ENCODE data around the gene MTHFR. TPM values are rescaled to one million over a fixed set of nuclear protein-coding genes. Genes with fewer than 3 reads are reported as not detected.

The MTHFR gene
- total and polyA plus RNA-seq, 2 donors from 2014 or later: 10.6 to 65.5 TPM

DNA sequence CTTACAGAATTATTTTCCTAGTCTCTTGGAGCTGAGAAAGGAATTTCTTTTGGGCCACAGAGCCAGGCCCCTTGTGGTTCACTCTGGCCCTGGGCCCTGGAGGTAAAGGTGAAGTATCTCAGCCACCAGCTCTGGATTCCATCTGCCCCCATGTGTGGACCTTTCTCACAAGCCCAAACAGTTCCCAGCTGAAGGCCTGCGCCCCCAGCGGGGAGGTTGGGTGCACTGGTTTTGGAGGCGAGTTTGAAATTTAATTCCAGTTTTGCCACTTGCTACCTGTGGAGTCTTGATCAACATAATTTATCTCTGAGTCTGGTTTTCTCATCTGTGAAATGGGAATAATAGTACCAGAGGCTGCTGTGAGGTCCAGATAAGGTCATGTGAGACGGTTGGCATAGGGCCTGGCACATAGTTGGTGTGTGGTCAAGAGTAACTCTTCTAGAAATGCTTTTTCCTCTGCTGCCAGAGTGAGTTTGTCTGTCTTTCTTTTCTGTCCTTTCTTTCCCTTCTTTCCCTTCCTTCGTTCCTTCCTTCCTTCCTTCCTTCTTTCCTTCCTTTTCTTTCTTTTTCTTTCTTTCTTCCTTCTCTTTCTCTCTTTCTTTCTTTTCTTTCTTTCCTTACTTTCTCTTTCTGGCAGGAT is 63.7 kb downstream of the MTHFR start:
- Histone ChIP-seq H3K36me3 (ENCODE audit: control insufficient read depth in 2 of 3, insufficient read depth in 3 of 3, low read length in 3 of 3) (peaks cover 0 to 6% (median 3%) of the 10 kb centered on the region in 3 donors), H3K27ac (ENCODE audit: low read depth in 2 of 2, low read length in 2 of 2) (peak overlapping the region in 1 of 2 donors; percentile 14), H3K9ac (ENCODE audit: low read length in 3 of 3) (no peak overlapping the region), H3K4me1 (ENCODE audit: control insufficient read depth in 2 of 3, insufficient read depth in 2 of 3, low read depth in 1 of 3, low read length in 3 of 3) (peaks cover 0 to 17% (median 7%) of the 10 kb centered on the region in 3 donors), H3K9me3 (ENCODE audit: control insufficient read depth in 2 of 3, insufficient read depth in 1 of 3, low read length in 3 of 3) (no peaks in the 10 kb centered on the region), H3K27me3 (ENCODE audit: control insufficient read depth, insufficient read depth, low read length) (no peaks in the 10 kb centered on the region), H3K4me3 (ENCODE audit: low read length in 3 of 3) (no peak overlapping the region)
- FAIRE-seq: no peak
- intact Hi-C loops (cut with DNase I): no loop called here
- DNase-seq: no peak
- TF ChIP-seq, protein P1, sequence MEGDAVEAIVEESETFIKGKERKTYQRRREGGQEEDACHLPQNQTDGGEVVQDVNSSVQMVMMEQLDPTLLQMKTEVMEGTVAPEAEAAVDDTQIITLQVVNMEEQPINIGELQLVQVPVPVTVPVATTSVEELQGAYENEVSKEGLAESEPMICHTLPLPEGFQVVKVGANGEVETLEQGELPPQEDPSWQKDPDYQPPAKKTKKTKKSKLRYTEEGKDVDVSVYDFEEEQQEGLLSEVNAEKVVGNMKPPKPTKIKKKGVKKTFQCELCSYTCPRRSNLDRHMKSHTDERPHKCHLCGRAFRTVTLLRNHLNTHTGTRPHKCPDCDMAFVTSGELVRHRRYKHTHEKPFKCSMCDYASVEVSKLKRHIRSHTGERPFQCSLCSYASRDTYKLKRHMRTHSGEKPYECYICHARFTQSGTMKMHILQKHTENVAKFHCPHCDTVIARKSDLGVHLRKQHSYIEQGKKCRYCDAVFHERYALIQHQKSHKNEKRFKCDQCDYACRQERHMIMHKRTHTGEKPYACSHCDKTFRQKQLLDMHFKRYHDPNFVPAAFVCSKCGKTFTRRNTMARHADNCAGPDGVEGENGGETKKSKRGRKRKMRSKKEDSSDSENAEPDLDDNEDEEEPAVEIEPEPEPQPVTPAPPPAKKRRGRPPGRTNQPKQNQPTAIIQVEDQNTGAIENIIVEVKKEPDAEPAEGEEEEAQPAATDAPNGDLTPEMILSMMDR (IDR thresholded peaks at IDR 0.05; ENCODE audit: borderline replicate concordance, extremely low read depth, insufficient read depth): no peak

DNA sequence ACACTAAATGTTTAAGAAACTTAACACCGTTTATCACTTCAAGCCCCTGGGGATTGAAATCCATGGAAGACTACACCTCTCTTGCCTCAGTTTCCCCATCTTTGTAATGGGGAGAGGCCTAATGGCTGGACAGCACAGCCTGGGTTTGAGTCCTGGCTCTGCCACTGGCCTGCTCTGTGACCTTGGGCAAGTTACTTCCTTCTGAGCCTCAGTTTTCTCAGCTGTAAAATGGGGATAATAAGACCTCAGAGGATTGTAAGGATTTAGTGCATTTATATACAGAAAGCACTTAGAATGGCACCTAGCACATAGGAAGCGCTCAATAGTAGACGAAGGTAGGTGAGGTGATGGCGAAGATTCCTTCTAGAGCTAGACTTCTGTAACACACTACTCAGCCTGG is 64.3 kb downstream of the MTHFR start:
- no peak for DNase-seq

DNA sequence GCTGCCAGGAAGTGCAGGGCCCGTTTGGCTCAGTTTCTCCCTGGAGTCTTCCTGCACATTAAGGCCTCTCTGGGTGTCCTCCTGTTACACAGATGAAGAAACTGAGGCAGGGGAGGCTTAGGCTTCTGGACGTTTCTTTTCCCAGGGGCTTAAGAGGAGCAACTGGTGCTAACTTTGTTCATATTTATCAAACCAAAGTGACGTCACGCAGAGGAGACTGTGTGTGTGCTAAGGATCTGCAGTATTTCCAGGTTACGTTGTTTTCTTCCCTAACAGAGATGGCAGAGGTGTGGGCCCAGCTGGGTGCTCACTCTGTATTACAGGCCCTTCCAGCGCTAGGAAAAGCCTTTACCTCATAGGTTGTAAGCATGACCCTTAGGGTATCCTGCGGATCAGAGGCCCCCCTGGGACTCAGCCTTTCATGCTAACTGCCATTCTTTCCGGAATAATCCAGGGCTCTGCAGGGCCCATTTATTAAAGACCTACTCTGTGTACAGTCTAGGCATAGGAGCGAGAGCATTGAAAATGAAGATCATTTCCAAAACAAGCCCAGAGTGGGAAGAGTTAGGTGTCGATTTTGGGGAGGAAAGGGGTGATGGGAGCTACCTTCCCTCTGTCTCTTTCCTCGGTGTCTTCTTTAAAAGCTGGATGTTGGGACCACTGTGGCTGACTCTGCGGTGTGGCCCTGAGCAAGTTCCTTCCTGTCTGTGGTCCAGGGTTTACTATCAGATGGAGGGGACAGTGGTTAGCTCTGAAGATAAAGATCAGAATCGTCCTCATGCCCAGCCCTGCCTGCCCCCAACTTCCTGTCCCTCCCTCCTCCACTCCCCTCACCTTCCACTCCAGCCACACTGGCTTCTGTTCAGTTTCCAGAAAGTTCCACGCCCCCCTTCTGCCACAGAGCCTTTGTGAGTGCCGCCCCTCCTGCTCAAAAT is 65.2 kb downstream of the MTHFR start:
- no peak overlapping the region for H3K9ac ChIP-seq (ENCODE audit: low read length in 3 of 3)
- intact Hi-C loops (cut with DNase I): no loop called here
- no peaks in the 10 kb centered on the region for H3K36me3 ChIP-seq (ENCODE audit: control insufficient read depth in 2 of 3, insufficient read depth in 3 of 3, low read length in 3 of 3)
- no peak overlapping the region for H3K27ac ChIP-seq (ENCODE audit: low read depth in 2 of 2, low read length in 2 of 2)
- TF ChIP-seq, protein P1 (IDR thresholded peaks at IDR 0.05; ENCODE audit: borderline replicate concordance, extremely low read depth, insufficient read depth): no peak
- no peak overlapping the region for H3K4me3 ChIP-seq (ENCODE audit: low read length in 3 of 3)
- peaks cover 0 to 21% (median 8%) of the 10 kb centered on the region in 3 donors for H3K4me1 ChIP-seq (ENCODE audit: control insufficient read depth in 2 of 3, insufficient read depth in 2 of 3, low read depth in 1 of 3, low read length in 3 of 3)
- H3K27me3 ChIP-seq (ENCODE audit: control insufficient read depth, insufficient read depth, low read length): no peaks in the 10 kb centered on the region
- no peak for DNase-seq
- no peak for FAIRE-seq
- H3K9me3 ChIP-seq (ENCODE audit: control insufficient read depth in 2 of 3, insufficient read depth in 1 of 3, low read length in 3 of 3): no peaks in the 10 kb centered on the region

More for the DNA sequence above, 64.3 kb downstream of the MTHFR start:
- H3K9me3 ChIP-seq (ENCODE audit: control insufficient read depth in 2 of 3, insufficient read depth in 1 of 3, low read length in 3 of 3): no peaks in the 10 kb centered on the region
- no peak for FAIRE-seq
- no peak overlapping the region for H3K9ac ChIP-seq (ENCODE audit: low read length in 3 of 3)
- H3K36me3 ChIP-seq (ENCODE audit: control insufficient read depth in 2 of 3, insufficient read depth in 3 of 3, low read length in 3 of 3): peaks cover 0 to 3% (median 3%) of the 10 kb centered on the region in 3 donors
- TF ChIP-seq, protein P1 (IDR thresholded peaks at IDR 0.05; ENCODE audit: borderline replicate concordance, extremely low read depth, insufficient read depth): no peak
- no peaks in the 10 kb centered on the region for H3K27me3 ChIP-seq (ENCODE audit: control insufficient read depth, insufficient read depth, low read length)
- no peak overlapping the region for H3K27ac ChIP-seq (ENCODE audit: low read depth in 2 of 2, low read length in 2 of 2)
- intact Hi-C loops (cut with DNase I): no loop called here
- no peak overlapping the region for H3K4me3 ChIP-seq (ENCODE audit: low read length in 3 of 3)
- peaks cover 0 to 19% (median 8%) of the 10 kb centered on the region in 3 donors for H3K4me1 ChIP-seq (ENCODE audit: control insufficient read depth in 2 of 3, insufficient read depth in 2 of 3, low read depth in 1 of 3, low read length in 3 of 3)

Measured in kidney (tissue), 14 donors.